Lung microvascular endothelial cell (primary cell): ENCODE measurements around the gene PSMB7. TPM values are rescaled to one million over a fixed set of nuclear protein-coding genes. Genes with fewer than 3 reads are reported as not detected.

Source experiments
- DNase-seq, 2 donors: peaks; one replicate each; pipeline versions ENCODE4 v3.0.0 to v3.0.0-alpha.2; 2010; ENCODE audit warnings: low read depth in 2 of 2
- total RNA-seq: library from RNA; depleted of rRNA; stranded (reverse); fragments of >200 nt; gene quantifications from 2 replicates; pipeline ENCODE4 v1.2.1, GENCODE V29; 2014

PSMB7 gene
- total RNA-seq, 1 donor from 2014 or later: 159 TPM

GRCh38 chr9:124411514-124412227 lies 3.6 kb downstream of the PSMB7 start:
- peak; percentile 62 to 83 for DNase-seq

- DNase-seq: peak in 1 of 2 donors; percentile 25
These were observed 4.8 kb downstream of the PSMB7 start for GRCh38 chr9:124410321-124410913.

- DNase-seq: peak in 1 of 2 donors; percentile 37
These were observed 5.8 kb downstream of the PSMB7 start for GRCh38 chr9:124409410-124409809.

- no peak for DNase-seq
These were observed 12.0 kb downstream of the PSMB7 start for GRCh38 chr9:124403246-124403645.

GRCh38 chr9:124399968-124400940 lies 15.0 kb downstream of the PSMB7 start:
- peak in 1 of 2 donors; percentile 36 for DNase-seq

GRCh38 chr9:124399323-124399967 lies 15.8 kb downstream of the PSMB7 start:
- DNase-seq: no peak

GRCh38 chr9:124398191-124398935 lies 16.9 kb downstream of the PSMB7 start:
- DNase-seq: no peak

- DNase-seq: no peak
These were observed 19.4 kb downstream of the PSMB7 start for GRCh38 chr9:124395826-124396225.

- DNase-seq: peak in 1 of 2 donors; percentile 15
These were observed 20.6 kb downstream of the PSMB7 start for GRCh38 chr9:124394596-124394995.

GRCh38 chr9:124394167-124394566 lies 21.1 kb downstream of the PSMB7 start:
- no peak for DNase-seq

- DNase-seq: peak; percentile 48 to 94
These were observed 22.3 kb downstream of the PSMB7 start for GRCh38 chr9:124392871-124393460.

GRCh38 chr9:124392254-124392870 lies 22.9 kb downstream of the PSMB7 start:
- no peak for DNase-seq

- DNase-seq: peak in 1 of 2 donors; percentile 82
These were observed 24.2 kb downstream of the PSMB7 start for GRCh38 chr9:124390794-124391658.

- DNase-seq: no peak
These were observed 25.9 kb downstream of the PSMB7 start for GRCh38 chr9:124389146-124389939.

- no peak for DNase-seq
These were observed 26.8 kb downstream of the PSMB7 start for GRCh38 chr9:124388275-124389048.

- no peak for DNase-seq
These were observed 29.0 kb downstream of the PSMB7 start for GRCh38 chr9:124386201-124386600.

GRCh38 chr9:124385623-124386022 lies 29.6 kb downstream of the PSMB7 start:
- DNase-seq: no peak
